Fibroblast of lung (primary cell): ENCODE results near the gene NINL. TPM values are rescaled to one million over a fixed set of nuclear protein-coding genes. Genes with fewer than 3 reads are reported as not detected.

Experiments used
- DNase-seq, 2 donors: peaks; one replicate each; pipeline versions ENCODE4 v3.0.0 to v3.0.0-alpha.2; 2010; ENCODE audit warnings: low read depth in 2 of 2
- H2AFZ ChIP-seq: 2 replicates; pipeline ENCODE4 v1.5.1; 2012; ENCODE audit warnings: low read length, control low read depth, inconsistent platforms
- H3K27ac ChIP-seq: 2 replicates; pipeline ENCODE4 v1.5.1; 2011; ENCODE audit warnings: low read length, control low read depth; ENCODE audit not compliant: insufficient read depth
- H3K27me3 ChIP-seq: 2 replicates; pipeline ENCODE4 v1.5.1; 2011; ENCODE audit warnings: mild to moderate bottlenecking, low read length; ENCODE audit not compliant: control insufficient read depth, insufficient read depth
- H3K36me3 ChIP-seq: 2 replicates; pipeline ENCODE4 v1.5.1; 2011; ENCODE audit warnings: low read length; ENCODE audit not compliant: control insufficient read depth, insufficient read depth
- H3K4me1 ChIP-seq: 2 replicates; pipeline ENCODE4 v1.5.1; 2011; ENCODE audit warnings: low read length; ENCODE audit not compliant: control insufficient read depth, insufficient read depth; ENCODE audit errors: extremely low read depth
- H3K4me2 ChIP-seq: 2 replicates; pipeline ENCODE4 v1.5.1; 2011; ENCODE audit warnings: low read length, control low read depth; ENCODE audit not compliant: insufficient read depth; ENCODE audit errors: extremely low read depth
- H3K4me3 ChIP-seq, 4 experiments: fragments of 200-600 bp in 1 of 4; sonication (generic) in 1 of 4; replicated peaks in 1 of 4; 2 replicates each; pipeline ENCODE4 v1.5.1; 2011 to 2016; ENCODE audit warnings: low read length in 4 of 4, low read depth in 3 of 4, mild to moderate bottlenecking in 3 of 4, control low read depth in 2 of 4, inconsistent platforms in 1 of 4, mixed read lengths in 1 of 4; ENCODE audit not compliant: insufficient read depth in 1 of 4; ENCODE audit errors: control extremely low read depth in 1 of 4
- H3K79me2 ChIP-seq: 2 replicates; pipeline ENCODE4 v1.5.1; 2012; ENCODE audit warnings: mild to moderate bottlenecking, low read length, inconsistent platforms; ENCODE audit not compliant: control insufficient read depth, insufficient read depth
- H3K9ac ChIP-seq: 2 replicates; pipeline ENCODE4 v1.5.1; 2011; ENCODE audit warnings: mild to moderate bottlenecking, low read length, control low read depth; ENCODE audit not compliant: insufficient read depth
- H3K9me3 ChIP-seq: 2 replicates; pipeline ENCODE4 v1.5.1; 2012; ENCODE audit warnings: low read depth, low read length; ENCODE audit not compliant: control insufficient read depth, insufficient read depth
- H4K20me1 ChIP-seq: 2 replicates; pipeline ENCODE4 v1.5.1; 2011; ENCODE audit warnings: low read length; ENCODE audit not compliant: control insufficient read depth, insufficient read depth; ENCODE audit errors: extremely low read depth
- EZH2 ChIP-seq: IDR thresholded peaks from 2 replicates; pipeline ENCODE4 v1.5.1; 2012; ENCODE audit warnings: low read length, control low read depth, mild to moderate bottlenecking; ENCODE audit errors: missing control alignments
- polyA plus RNA-seq, 2 donors: library from polyadenylated mRNA; depleted of rRNA in 1 of 2; stranded (reverse) in 1 of 2; unstranded in 1 of 2; fragments of >200 nt; gene quantifications; 2 replicates each; pipeline ENCODE4 v1.2.1, GENCODE V29; 2011 to 2012; ENCODE audit warnings: missing spikeins in 1 of 2
- total RNA-seq: library from RNA; depleted of rRNA; stranded (reverse); fragments of >200 nt; gene quantifications from 2 replicates; pipeline ENCODE4 v1.2.1, GENCODE V29; 2014
- TF ChIP-seq, protein P1 (sequence below), 2 donors: IDR thresholded peaks in 1 of 2; conservative IDR thresholded peaks in 1 of 2; 1 replicate in 1 of 2; 2 replicates in 1 of 2; pipeline ENCODE4 v1.5.1; 2011 to 2012; ENCODE audit warnings: low read length in 2 of 2, control low read depth in 1 of 2, inconsistent platforms in 1 of 2, low read depth in 1 of 2, mild to moderate bottlenecking in 1 of 2

Gene NINL
- total and polyA plus RNA-seq, 2 donors (not counting 1 experiment from before 2014, with no cell fraction given), result 4.4 to 16.3 TPM

DNA sequence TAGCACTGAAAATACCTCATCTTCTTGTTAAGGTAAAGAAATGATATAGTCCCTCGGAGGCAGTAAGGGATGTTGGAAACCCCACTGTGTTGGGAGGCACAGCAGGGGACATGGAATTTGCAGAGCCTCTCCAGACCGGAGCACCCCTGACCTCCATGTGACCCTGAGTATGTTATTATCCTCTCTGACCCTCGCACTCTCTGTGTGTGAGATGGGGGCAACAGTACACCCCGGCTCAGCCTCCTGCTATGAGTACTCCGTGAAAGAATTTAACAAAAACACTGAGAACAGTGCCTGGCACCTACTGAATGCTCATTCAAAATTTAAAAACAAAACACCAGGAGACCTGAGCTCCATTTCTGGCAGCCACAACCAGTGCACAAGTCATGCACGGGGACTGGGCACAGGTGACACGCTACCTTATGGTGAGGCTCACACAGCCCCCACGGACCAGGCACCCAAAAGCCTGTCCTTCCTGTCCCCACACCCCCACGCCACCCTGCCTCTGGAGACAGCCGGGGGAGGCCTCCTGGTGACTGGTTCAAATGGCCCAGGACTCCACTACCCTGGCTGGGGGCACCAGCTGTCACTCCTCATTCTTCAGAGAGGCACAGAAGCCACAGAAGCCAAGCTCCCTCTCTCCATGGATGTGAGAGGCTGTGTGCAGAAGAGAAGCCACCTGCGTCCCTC, 6.1 kb downstream of the NINL start:
- Histone ChIP-seq H3K4me2 (no peak overlapping the region), H3K4me3 (no peak overlapping the region), H3K4me1 (peaks cover 6% of the 10 kb centered on the region), H3K27ac (no peak overlapping the region), H3K36me3 (no peaks in the 10 kb centered on the region), H3K9me3 (no peaks in the 10 kb centered on the region), H3K79me2 (no peaks in the 10 kb centered on the region), H3K9ac (no peak overlapping the region), H2AFZ (no peak overlapping the region), H3K27me3 (no peaks in the 10 kb centered on the region), H4K20me1 (no peaks in the 10 kb centered on the region)
- no peak for TF ChIP-seq EZH2
- TF ChIP-seq, protein P1, sequence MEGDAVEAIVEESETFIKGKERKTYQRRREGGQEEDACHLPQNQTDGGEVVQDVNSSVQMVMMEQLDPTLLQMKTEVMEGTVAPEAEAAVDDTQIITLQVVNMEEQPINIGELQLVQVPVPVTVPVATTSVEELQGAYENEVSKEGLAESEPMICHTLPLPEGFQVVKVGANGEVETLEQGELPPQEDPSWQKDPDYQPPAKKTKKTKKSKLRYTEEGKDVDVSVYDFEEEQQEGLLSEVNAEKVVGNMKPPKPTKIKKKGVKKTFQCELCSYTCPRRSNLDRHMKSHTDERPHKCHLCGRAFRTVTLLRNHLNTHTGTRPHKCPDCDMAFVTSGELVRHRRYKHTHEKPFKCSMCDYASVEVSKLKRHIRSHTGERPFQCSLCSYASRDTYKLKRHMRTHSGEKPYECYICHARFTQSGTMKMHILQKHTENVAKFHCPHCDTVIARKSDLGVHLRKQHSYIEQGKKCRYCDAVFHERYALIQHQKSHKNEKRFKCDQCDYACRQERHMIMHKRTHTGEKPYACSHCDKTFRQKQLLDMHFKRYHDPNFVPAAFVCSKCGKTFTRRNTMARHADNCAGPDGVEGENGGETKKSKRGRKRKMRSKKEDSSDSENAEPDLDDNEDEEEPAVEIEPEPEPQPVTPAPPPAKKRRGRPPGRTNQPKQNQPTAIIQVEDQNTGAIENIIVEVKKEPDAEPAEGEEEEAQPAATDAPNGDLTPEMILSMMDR (conservative IDR thresholded peaks at IDR 0.05 in 1 of 2, IDR thresholded peaks at IDR 0.05 in 1 of 2; ENCODE audit: low read depth in 1 of 2, low read length in 2 of 2), result no peak
- DNase-seq, result peak in 1 of 2 donors; percentile 18

DNA sequence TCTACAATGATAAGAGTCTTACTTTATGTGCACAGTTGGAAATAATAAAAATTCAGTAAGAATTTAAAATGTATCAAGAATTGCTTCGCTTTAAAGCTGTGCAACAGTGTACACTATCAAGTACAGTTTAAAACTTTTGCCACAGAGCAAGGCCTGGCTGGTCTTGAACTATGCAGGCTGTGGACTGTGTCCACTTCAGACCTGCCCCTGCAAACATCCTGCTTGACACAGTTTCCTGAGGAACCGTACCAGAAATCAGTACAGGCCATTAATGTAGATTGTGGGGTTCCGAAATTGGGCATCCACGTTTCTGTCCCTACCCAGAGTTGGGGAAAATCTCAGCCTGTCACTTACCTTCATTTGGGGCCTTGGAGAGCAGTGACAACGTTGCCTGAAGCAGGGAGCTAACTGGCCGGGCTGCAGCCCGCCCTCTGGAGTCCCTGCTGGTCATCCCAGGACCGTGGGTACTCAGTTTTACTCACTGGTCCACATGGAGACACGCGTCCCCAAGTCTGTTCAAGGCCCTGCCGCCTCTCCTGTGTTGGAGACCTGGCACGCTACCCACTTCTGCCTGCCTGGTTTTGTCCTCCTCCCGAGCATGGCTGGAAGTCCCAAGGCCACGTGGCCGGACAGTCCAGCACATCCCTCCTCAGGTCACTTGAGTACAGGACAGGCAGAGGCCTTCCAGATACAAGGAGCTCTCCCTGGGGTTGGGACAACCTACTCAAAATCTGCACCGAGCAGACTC, 8.4 kb downstream of the NINL start:
- DNase-seq, result no peak
- H3K4me3 ChIP-seq, result no peak overlapping the region

GRCh38 chr20:25574411-25574810, 10.9 kb downstream of the NINL start:
- H3K9me3 ChIP-seq, result no peaks in the 10 kb centered on the region
- H3K79me2 ChIP-seq, result no peaks in the 10 kb centered on the region
- H4K20me1 ChIP-seq, result no peaks in the 10 kb centered on the region
- TF ChIP-seq, protein P1 (conservative IDR thresholded peaks at IDR 0.05 in 1 of 2, IDR thresholded peaks at IDR 0.05 in 1 of 2; ENCODE audit: low read depth in 1 of 2, low read length in 2 of 2), result peak; percentile 29 to 49
- TF ChIP-seq EZH2, result no peak
- no peaks in the 10 kb centered on the region for H3K36me3 ChIP-seq
- no peak overlapping the region for H3K9ac ChIP-seq
- no peak overlapping the region for H3K4me3 ChIP-seq
- H3K27me3 ChIP-seq, result no peaks in the 10 kb centered on the region
- peak; percentile 36 to 63 for DNase-seq
- H2AFZ ChIP-seq, result no peak overlapping the region
- H3K27ac ChIP-seq, result no peak overlapping the region
- no peak overlapping the region for H3K4me2 ChIP-seq
- H3K4me1 ChIP-seq, result peaks cover 8% of the 10 kb centered on the region

More for the DNA sequence above, 8.4 kb downstream of the NINL start:
- H3K9ac ChIP-seq, result no peak overlapping the region
- H3K36me3 ChIP-seq, result no peaks in the 10 kb centered on the region
- no peaks in the 10 kb centered on the region for H4K20me1 ChIP-seq
- no peaks in the 10 kb centered on the region for H3K9me3 ChIP-seq
- peaks cover 11% of the 10 kb centered on the region for H3K4me1 ChIP-seq
- no peak overlapping the region for H2AFZ ChIP-seq
- TF ChIP-seq, protein P1 (conservative IDR thresholded peaks at IDR 0.05 in 1 of 2, IDR thresholded peaks at IDR 0.05 in 1 of 2; ENCODE audit: low read depth in 1 of 2, low read length in 2 of 2), result no peak
- TF ChIP-seq EZH2, result no peak
- H3K79me2 ChIP-seq, result no peaks in the 10 kb centered on the region
- H3K27me3 ChIP-seq, result no peaks in the 10 kb centered on the region
- no peak overlapping the region for H3K27ac ChIP-seq
- no peak overlapping the region for H3K4me2 ChIP-seq
